HG02938 (cell line): ENCODE data around the gene AEBP2.
"Not testable (repeated sequence)": the region's sequence is repeated elsewhere in the genome, so short reads cannot be mapped to it uniquely, and the experiment has no call there.

ENCODE experiments used
- ATAC-seq: cut with Tn5 transposase; IDR thresholded peaks from one replicate; pipeline ENCODE4 v1.9.1; 2021; ENCODE audit warnings: mild to moderate bottlenecking, moderate library complexity; ENCODE audit not compliant: unreplicated experiment

Gene AEBP2

DNA sequence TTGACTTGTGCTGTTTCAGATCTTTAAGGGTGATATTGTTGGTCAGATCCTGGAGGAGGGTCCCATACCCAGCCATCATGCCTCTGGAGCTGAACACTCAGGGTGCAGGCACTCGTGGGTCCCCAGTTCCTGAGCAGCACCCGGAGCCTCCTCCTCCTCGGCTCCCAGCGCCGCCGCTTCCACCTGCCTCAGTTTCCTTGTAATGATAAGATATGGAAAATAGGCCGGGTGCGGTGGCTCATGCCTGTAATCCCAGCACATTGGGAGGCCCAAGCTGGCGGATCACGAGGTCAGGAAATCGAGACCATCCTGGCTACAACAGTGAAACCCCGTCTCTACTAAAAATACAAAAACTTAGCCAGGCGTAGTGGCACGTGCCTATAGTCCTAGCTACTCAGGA lies 20.2 kb upstream of the AEBP2 start:
- no peak for ATAC-seq

DNA sequence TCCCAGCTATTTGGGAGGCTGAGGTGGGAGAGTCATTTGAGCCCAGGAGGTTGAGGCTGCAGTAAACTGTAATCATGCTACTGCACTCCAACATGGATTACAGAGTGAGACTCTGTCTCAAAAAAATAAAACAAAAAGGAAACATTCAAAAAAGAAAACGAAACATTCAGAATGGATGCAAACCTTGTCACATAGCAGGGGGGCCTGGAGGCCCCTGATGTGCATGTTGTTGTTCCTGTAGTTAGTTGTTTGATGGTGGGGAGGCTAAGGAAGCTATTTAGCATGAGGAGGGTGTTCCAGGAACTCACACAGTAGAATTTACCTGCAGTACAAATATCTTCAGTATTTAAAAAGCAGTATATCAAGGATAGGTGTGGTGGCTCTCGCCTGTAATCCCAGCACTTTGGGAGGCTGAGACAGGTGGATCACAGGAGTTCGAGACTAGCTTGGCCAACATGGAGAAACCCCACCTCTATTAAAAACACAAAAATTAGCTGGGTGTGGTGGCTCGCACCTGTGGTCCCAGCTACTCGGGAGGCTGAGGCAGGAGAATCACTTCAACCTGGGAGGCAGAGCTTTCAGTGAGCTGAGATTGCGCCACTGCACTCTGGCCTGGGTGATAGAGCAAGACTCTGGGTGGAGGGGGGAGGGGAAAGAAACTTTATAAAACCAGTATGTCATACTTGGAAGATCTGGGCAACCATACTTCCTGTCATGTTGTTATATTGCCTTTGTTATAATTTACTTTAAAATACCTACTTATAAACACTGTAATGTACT lies 17.6 kb upstream of the AEBP2 start:
- no peak for ATAC-seq

DNA sequence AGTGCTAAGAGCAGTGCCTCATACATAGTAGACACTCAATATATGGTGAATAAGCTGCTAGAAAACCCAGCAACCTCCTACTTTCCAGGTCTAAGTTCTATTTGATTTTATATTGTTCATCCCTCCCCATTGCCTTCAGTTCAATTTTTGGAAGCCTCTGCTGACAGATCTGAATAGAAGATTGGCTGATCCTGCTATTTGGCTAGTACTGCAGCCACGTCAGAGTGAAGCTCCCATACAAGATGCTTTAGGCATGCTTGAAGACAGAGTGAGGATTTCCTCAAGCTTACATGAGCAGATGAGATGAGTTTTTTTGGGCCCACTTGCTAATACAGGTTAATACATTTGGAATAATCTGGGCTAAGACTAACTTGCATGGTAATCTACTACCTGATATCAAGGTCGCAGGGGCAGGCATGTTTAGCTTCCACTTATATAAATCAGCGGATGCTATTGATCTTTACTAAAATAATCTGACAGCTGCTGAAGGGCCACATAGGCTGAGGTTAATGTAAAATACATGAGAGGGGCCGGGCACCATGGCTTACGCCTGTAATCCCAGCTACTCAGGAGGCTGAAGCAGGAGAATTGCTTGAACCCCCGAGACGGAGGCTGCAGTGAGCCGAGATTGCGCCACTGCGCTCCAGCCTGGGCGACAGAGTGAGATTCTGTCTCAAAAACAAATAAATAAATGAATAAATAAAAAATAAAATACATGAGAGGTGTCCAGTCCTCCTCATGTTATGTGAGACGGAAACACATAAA lies 15.9 kb upstream of the AEBP2 start:
- ATAC-seq: no peak

DNA sequence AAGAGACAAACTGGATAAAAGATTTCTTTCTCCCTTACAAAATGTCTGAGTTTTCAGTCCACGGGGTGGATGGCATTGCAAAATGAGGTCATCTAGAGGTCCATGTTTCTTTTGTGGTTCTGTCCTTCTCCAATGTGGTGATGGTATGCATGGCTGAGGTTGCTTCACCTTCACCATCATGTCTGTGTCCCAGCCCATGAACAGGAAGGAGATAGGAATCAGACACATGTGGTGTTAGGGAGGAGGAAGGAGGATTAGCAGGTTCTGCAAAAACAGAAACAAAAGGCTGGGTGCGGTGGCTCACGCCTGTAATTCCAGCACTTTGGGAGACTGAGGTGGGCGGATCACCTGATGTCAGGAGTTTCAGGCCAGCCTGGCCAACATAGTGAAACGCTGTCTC lies 11.0 kb upstream of the AEBP2 start:
- ATAC-seq: no peak

DNA sequence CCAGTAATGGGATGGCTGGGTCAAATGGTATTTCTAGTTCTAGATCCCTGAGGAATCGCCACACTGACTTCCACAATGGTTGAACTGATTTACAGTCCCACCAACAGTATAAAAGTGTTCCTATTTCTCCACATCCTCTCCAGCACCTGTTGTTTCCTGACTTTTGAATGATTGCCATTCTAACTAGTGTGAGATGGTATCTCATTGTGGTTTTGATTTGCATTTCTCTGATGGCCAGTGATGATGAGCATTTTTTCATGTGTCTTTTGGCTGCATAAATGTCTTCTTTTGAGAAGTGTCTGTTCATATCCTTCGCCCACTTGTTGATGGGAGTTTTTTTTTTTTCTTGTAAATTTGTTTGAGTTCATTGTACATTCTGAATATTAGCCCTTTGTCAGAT lies 9.8 kb upstream of the AEBP2 start:
- not testable (repeated sequence) for ATAC-seq

DNA sequence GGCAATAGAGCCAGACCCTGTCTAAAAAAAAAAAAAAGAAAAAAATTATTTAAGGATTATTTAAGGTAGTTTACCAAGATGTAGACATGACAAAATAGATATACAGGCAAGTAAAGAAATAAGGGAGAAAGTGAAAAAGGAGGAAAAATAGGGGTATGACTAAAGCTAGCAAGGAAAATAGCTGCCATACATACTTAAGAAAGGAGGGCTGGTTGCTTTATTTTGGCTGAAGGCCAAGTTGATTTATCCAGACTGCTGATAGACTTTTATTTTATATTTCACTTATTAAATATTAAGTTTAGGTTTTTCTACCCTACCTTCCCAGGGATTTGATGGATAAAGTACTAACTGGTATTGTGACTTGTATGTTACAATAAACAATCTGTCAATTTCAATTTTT lies 8.3 kb upstream of the AEBP2 start:
- no peak for ATAC-seq

DNA sequence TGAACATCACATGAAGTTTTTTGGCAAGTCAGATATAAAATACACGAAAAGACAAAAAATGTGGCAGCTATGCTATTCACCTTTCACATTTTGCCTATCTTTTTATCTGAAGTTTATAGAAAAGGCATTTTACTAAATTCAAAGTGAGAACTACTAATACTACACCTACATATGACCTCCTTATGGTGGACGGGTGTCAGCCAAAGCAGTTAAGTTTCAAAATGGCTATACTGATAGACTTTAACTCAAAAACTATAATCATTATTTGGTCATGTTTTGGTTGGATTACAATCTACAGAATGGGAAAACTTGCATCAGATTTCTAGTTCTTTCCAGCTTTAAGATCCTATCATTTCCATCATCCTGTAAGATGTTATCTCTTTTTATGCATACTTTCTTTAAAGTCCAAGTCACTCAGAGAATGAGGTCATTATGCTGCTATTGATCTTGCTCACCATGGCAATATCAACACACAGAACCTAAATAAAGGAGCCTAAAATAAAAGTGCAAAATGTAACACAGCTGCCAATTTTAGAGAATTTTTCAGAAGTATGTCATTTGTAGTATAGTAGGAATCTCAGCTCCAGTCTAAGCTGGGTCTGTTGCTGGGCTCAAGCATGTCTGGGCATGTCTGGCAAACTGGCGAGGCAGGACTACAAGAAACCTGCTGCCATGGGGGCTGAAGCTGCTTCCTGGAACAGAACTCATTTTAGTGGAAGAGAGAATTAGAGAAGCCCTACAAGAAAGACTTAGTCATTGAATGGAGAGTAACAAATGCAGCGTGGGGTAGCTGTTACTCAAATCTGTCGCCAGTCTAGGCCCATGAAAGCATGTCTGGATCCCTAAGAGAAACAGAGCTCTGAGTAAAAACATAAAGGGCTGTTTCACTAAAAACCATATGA lies 7.6 kb upstream of the AEBP2 start:
- ATAC-seq: peak; percentile 61

DNA sequence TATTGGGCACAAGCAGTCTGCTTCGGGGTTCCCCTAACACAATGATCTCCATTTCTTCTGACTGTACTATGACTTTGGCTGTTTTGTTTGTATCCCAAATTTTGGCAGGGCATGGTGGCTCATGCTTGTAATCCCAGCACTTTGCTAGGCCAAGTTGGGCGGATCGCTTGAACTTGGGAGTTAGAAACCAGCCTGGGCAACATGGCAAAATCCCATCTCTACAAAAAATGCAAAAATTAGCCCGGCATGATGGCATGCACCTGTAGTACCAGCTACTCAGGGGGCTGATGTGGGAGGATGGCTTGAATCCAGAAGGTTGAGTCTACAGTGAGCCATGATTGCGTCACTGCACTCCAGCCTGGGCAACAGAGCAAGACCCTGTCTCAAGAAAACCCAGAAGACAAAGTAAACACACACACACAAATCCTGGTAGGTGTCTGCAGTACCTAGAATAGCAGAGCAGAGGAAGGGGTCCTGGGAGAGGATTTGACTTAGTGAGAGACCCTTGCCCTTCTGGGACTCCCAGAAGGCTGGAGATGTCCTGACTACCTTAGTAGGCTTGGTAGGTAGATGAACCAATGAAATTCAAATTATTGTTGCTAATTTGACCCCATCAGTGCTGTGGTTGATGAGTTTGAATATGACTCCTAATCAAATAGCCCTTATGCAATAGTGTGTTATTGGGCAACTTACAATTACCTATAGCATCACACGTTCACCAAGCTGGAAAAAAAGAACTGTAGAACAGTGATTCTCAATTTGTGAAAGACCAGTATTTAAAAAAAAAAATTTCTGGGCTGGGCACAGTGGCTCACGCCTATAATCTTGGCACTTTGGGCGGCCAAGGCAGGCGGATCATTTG lies 6.8 kb upstream of the AEBP2 start:
- no peak for ATAC-seq

DNA sequence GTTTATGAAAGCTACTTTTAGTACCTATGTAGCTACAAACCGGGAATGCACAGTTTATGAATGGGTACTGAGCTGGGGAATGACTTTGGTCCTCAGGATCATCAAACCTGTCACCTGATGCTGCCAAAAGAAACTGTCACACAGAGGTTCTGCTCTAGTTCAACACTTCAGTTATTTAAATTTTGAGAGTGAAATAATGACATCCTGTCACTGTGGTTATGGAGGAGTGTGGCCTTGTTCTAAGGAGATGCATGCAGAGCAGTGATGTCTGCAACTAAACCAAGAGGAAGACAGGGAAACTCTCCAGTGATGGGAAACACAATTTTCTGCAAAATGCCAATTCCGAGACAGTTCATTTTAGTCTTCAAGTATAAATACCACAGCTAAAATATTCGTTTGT lies 4.8 kb upstream of the AEBP2 start:
- no peak for ATAC-seq

DNA sequence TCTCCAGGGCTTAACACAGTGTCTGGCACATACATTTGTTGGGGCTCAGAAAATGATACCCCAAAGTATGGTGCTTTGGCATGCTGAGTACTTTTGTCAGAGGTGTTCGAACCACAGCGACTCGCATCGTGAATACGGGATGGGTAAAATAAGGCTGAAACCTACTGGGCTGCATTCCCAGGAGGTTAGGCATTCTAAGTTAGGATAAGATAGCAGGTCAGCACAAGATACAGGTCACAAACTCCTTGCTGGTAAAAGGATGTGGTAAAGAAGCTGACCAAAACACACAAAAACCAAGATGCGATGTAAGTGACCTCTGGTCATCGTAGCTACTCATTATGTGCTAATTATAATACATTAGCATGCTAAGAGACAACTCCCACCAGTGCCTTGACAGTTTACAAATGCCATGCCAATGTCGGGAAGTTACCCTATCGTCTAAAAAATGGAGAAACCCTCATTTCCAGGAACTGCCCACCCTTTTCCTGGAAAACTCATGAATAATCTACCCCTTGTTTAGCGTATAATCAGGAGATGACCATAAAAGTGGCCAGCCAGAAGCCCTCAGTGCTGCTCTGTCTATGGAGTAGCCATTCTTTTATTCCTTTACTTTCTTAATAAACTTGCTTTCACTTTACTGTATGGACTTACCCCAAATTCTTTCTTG lies 3.3 kb upstream of the AEBP2 start:
- ATAC-seq: no peak

DNA sequence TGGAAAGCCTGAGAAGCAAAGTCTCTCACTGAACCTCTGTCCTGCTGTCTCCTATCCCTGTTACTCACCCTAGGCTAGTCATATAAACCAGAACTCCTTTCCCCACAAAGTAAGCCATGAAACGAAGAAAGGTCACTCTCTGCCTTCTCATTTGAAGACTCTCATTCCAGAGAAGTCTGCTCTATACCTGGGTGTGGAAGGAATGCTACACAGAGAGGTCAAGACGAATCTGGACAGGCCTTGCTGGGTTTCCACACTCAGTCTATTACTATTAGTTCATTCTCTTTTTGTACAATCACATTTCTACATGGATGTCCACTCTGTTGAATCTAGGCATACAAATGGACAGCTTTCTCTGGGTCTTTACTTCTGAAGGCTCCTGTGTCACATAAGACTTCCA lies 2.4 kb upstream of the AEBP2 start:
- no peak for ATAC-seq

DNA sequence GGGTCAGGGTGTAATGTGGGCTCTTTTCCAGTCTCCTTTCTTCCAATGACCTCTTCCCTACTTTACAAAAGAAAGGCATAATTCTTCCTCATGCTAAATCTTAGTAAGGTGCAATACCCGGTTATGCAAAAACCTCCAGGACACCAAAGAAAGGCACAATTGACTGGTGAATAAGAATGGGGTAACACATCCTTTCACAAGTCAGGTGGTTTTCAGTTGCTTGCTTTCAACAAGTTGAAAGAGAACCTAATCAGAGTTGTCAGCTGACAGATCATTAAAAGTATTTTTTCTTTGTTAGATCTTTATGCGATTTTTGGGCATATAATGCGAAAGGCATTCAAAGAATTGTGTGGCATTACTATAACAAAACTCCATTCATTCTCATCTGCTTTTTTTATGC lies 1.3 kb upstream of the AEBP2 start:
- no peak for ATAC-seq

DNA sequence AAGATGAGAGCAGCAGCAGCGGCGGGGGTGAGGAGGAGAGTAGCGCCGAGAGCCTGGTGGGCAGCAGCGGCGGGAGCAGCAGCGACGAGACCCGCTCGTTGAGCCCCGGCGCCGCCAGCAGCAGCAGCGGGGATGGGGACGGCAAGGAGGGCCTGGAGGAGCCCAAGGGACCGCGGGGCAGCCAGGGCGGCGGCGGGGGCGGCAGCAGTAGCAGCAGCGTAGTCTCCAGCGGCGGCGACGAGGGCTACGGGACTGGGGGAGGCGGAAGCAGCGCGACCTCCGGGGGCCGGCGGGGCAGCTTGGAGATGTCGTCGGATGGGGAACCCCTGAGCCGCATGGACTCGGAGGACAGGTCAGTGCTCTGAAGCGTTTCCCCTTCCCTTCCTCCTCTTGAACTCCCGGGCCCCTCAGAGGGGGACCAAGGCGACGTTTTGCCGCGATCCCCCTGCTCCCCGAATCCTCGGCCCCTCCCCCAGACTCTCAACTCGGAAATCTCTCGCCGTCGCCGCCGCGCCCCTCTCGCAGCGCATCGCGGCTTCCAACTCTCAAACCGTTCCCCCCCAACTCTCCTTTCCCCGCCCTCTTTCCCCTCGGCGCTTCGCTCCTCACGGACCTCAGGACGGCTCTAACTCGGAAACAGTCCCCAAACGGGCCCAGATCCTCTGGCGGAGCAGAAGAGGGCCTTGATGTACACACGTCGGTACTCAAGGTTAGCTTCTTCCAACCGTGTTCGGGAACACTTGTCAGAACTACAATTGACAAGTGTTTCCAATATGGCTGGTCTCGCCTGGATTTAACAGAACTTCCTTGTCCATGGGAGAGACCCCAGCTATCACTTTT lies 947 bp downstream of the AEBP2 start:
- ATAC-seq: peak; percentile 36

DNA sequence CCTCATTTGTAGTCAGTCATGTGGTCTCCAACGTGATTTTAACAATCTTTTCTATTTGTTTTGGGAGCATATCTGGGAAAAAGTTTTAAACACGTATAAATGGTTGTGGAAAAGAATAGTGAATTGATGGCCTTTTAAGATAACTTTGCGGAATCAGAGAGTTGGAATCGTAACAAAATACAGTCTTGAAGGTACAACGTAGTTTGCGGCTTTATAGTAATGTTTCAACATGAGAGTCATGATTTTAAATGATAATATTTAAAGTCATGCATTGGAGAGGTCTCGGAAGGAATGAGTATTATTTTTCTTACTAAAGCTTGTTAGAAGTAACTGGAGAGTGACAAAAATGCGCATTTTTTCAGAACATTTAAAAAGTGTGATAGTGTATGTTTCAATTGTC lies 1.6 kb downstream of the AEBP2 start:
- no peak for ATAC-seq

DNA sequence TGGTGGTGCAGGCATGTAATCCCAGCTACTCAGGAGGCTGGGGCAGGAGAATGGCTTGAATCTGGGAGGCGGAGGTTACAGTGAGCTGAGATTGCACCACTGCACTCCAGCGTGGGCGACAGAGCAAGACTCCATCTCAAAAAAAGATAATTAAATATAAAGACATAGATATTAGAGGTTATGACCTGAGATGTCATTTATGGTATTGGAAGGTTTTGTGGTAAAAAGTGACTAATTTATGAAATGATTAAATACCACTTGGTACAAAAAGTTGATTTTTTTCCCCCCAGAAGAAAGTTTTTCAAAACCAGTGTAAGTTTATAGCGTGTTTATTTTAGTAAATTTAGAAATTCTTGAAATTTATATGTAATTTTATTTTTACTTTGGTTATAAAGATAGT lies 4.3 kb downstream of the AEBP2 start:
- no peak for ATAC-seq

DNA sequence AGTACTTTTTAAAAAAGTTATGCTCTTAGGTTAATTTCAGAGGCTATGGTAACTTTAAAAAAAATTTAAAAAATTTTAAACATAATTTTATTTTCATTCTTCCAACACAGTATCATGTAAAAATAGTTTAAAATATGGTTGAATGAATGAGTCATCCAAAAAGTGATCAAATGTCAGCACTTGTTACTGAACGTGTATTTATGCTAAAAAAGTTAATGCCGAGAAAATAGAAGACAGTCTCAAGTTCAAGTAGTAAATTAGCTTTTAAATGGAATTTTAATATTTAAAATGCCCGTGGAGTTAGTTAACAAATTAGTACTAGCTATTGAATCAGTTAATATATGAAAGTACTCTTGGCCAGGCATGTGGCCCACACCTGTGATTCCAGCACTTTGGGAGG lies 4.8 kb downstream of the AEBP2 start:
- ATAC-seq: no peak

DNA sequence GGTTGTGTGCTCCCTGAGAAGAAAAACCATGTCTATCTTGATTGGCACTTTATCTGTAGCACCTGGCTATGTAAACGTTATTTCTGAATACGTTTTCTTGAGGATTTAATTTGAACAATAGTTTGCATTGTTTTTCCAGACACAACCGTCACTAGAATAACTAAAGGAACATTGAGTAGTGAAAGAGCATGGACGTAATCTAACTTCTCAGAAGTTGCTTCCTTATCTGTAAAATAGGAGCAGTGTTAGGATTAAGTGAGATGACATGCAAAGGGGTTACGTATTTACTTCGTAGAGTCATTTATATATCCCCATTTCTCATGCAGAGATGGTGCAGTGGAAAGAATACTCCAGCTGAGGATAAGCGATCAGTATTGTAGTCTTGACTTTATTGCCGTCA lies 8.1 kb downstream of the AEBP2 start:
- ATAC-seq: no peak

DNA sequence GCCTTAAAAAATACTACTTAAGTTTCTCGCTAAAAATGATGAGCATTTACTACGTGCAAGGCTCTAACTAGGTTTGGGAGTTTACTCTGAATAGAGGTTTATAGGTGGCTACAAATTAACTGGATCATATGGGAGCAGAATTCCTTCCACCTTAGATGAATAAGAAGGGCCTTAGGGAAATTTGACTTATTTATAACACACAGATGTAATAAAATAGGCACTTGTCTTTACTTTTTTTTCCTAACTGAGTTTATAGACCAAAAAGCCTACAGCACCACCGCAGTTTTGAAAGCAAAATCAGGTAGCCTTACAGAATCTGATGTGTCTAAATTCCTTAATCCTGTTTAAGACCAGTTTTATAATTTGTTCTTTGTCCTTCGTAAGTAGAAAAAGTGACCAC lies 10.5 kb downstream of the AEBP2 start:
- ATAC-seq: no peak

DNA sequence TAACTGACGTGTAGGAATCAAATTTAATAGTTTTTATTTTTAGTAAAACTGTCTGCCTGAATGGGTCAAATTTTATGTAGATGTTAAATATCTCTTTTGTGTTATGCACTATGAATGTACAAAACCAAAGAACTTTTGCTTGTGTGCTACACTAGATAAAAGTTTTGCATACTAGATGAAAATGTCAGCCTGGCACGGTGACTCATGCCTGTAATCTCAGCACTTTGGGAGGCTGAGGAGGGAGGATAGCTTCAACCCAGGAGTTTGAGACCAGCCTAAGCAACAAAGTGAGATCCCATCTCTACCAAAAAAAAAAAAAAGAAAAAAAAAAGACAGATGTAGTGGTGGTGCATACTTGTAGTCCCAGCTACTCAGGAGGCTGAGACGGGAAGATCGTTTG lies 11.1 kb downstream of the AEBP2 start:
- no peak for ATAC-seq
